Astrocyte of the cerebellum (primary cell): ENCODE data around the gene LUC7L.
"Not testable (repeated sequence)": the region's sequence is repeated elsewhere in the genome, so short reads cannot be mapped to it uniquely, and the experiment has no call there.

Experiments
- DNase-seq: peaks from one replicate; pipeline ENCODE4 v3.0.0-alpha.2; 2011; ENCODE audit warnings: low read depth
- H3K4me3 ChIP-seq: 2 replicates; pipeline ENCODE4 v1.5.1; 2011; ENCODE audit warnings: mild to moderate bottlenecking, low read depth, low read length, moderate library complexity
- CTCF ChIP-seq: IDR thresholded peaks from 2 replicates; pipeline ENCODE4 v1.5.1; 2012; ENCODE audit warnings: low read length, low read depth, moderate library complexity, mild to moderate bottlenecking; ENCODE audit errors: missing control alignments
- in situ Hi-C: cut with HindIII; loops from 2 replicates; pipeline ENCODE4 v1.10.0; 2017; ENCODE audit warnings: low sequenced_read_pairs

LUC7L gene

GRCh38 chr16:273547-274421 lies 44.5 kb upstream of the LUC7L start:
- no peak overlapping the region for H3K4me3 ChIP-seq
- in situ Hi-C loops = no loop called here
- no peak for TF ChIP-seq CTCF
- DNase-seq = no peak

GRCh38 chr16:272633-273546 lies 43.6 kb upstream of the LUC7L start:
- in situ Hi-C loops = no loop called here
- no peak overlapping the region for H3K4me3 ChIP-seq
- no peak for TF ChIP-seq CTCF
- no peak for DNase-seq

GRCh38 chr16:270381-271255 lies 41.4 kb upstream of the LUC7L start:
- no peak overlapping the region for H3K4me3 ChIP-seq
- no peak for TF ChIP-seq CTCF
- no peak for DNase-seq
- in situ Hi-C loops = no loop called here

GRCh38 chr16:269061-269796 lies 40.0 kb upstream of the LUC7L start:
- DNase-seq = no peak
- TF ChIP-seq CTCF = no peak
- no peak overlapping the region for H3K4me3 ChIP-seq
- in situ Hi-C loops = no loop called here

- H3K4me3 ChIP-seq = no peak overlapping the region
- in situ Hi-C loops = no loop called here
- no peak for DNase-seq
- no peak for TF ChIP-seq CTCF
Measured at GRCh38 chr16:268141-269053, 39.1 kb upstream of the LUC7L start.

GRCh38 chr16:267562-267961 lies 38.3 kb upstream of the LUC7L start:
- H3K4me3 ChIP-seq, DNase-seq, in situ Hi-C loops: not testable (repeated sequence)
